Transverse colon (tissue), 4 donors: ENCODE results near the gene BICDL1. TPM values are rescaled to one million over a fixed set of nuclear protein-coding genes. Genes with fewer than 3 reads are reported as not detected.

Source experiments
- DNase-seq: peaks from one replicate; pipeline ENCODE4 v3.0.0-alpha.2; 2019
- H3K27ac ChIP-seq, 4 donors: fragments of 200-600 bp; sonication (generic); 2 replicates each; pipeline ENCODE4 v1.5.1; 2016 to 2018; ENCODE audit warnings: inconsistent platforms in 4 of 4
- H3K27me3 ChIP-seq: fragments of 200-600 bp; sonication (generic); 2 replicates; pipeline ENCODE4 v1.5.1; 2017; ENCODE audit warnings: inconsistent platforms
- H3K36me3 ChIP-seq, 4 donors: fragments of 200-600 bp; sonication (generic); 2 replicates each; pipeline ENCODE4 v1.5.1; 2017 to 2019; ENCODE audit warnings: inconsistent platforms in 4 of 4
- H3K4me1 ChIP-seq, 4 donors: fragments of 200-600 bp; sonication (generic); 2 replicates each; pipeline ENCODE4 v1.5.1; 2017 to 2020; ENCODE audit warnings: inconsistent platforms in 4 of 4
- H3K4me3 ChIP-seq, 4 donors: fragments of 200-600 bp; sonication (generic); 1 replicate in 1 of 4; 2 replicates in 3 of 4; pipeline versions ENCODE4 v1.5.1 to v1.6.1; 2017 to 2019; ENCODE audit warnings: inconsistent platforms in 4 of 4
- H3K9me3 ChIP-seq, 2 donors: fragments of 200-600 bp; sonication (generic); 2 replicates each; pipeline ENCODE4 v1.5.1; 2017 to 2019; ENCODE audit warnings: inconsistent platforms in 2 of 2
- CTCF ChIP-seq, 5 experiments: fragments of 200-600 bp in 3 of 5; fragments of 450-650 bp in 2 of 5; sonication (generic) in 3 of 5; IDR thresholded peaks; 1 replicate in 2 of 5; 2 replicates in 3 of 5; pipeline ENCODE4 v1.5.1; 2016 to 2017; ENCODE audit warnings: antibody characterized with exemption in 5 of 5, inconsistent platforms in 3 of 5, mild to moderate bottlenecking in 2 of 5, moderate library complexity in 1 of 5
- EP300 ChIP-seq: sonication (generic); formaldehyde crosslinking; IDR thresholded peaks from one replicate; pipeline ENCODE4 v1.6.1; 2017; ENCODE audit warnings: antibody characterized with exemption, low read depth
- POLR2A ChIP-seq: fragments of 450-650 bp; IDR thresholded peaks from one replicate; pipeline ENCODE4 v1.6.1; 2016; ENCODE audit warnings: antibody characterized with exemption, mild to moderate bottlenecking, moderate library complexity
- POLR2AphosphoS5 ChIP-seq, 3 donors: sonication (generic); formaldehyde crosslinking; IDR thresholded peaks; one replicate each; pipeline ENCODE4 v1.6.1; 2016; ENCODE audit warnings: antibody characterized with exemption in 3 of 3
- WGBS, 2 donors: methylation state at CpG; one replicate each; pipeline ENCODE4 v1.1.5; 2018; ENCODE audit warnings: low coverage in 1 of 2; 5-methylcytosine and 5-hydroxymethylcytosine counted together
- in situ Hi-C, 4 donors: fragments of 200-750 bp; cut with MboI; loops; one replicate each; pipeline versions ENCODE4 v1.15.0 to v1.15.1; 2017; ENCODE audit warnings: low sequenced_read_pairs in 3 of 4, low pct_ligation_motif_present in 1 of 4, low pct_unique_long_range_greater_than_20kb in 1 of 4
- intact Hi-C: fragments of 100-400 bp; cut with DNase I; formaldehyde crosslinking; loops from one replicate; pipeline ENCODE4 v1.15.1; 2023; ENCODE audit warnings: low total_unique reads
- total RNA-seq, 4 donors: library from RNA; depleted of rRNA; stranded (reverse); fragments of >200 nt; gene quantifications; one replicate each; pipeline ENCODE4 v1.1.0, GENCODE V29; 2016

BICDL1 gene
- total RNA-seq, 4 donors from 2014 or later: 3.2 to 19.5 (median 6.9) TPM

- TF ChIP-seq EP300: no peak
- TF ChIP-seq CTCF (IDR thresholded peaks at IDR 0.05): no peak
- TF ChIP-seq POLR2A: no peak
- TF ChIP-seq POLR2AphosphoS5 (IDR thresholded peaks at IDR 0.05): no peak
- in situ Hi-C loops: no loop called here
- H3K27ac ChIP-seq: no peak overlapping the region
Observed at GRCh38 chr12:120079411-120080400, 90.7 kb downstream of the BICDL1 start.

GRCh38 chr12:120081641-120082040 lies 92.6 kb downstream of the BICDL1 start:
- H3K27me3 ChIP-seq: no peaks in the 10 kb centered on the region
- TF ChIP-seq POLR2AphosphoS5 (IDR thresholded peaks at IDR 0.05): no peak
- TF ChIP-seq CTCF (IDR thresholded peaks at IDR 0.05): no peak
- no peak for TF ChIP-seq EP300
- no peak overlapping the region for H3K4me3 ChIP-seq
- no peaks in the 10 kb centered on the region for H3K36me3 ChIP-seq
- in situ Hi-C loops (no loop called here), intact Hi-C loops (no loop called here)
- H3K27ac ChIP-seq: no peak overlapping the region
- peaks cover 3 to 17% (median 6%) of the 10 kb centered on the region in 4 donors for H3K4me1 ChIP-seq
- 92 to 94% methylated on average over 2 of the region's 2 CpGs for whole genome bisulfite sequencing, 2 donors
- DNase-seq: no peak
- H3K9me3 ChIP-seq: no peaks in the 10 kb centered on the region

More at GRCh38 chr12:120079411-120080400, 90.7 kb downstream of the BICDL1 start:
- DNase-seq: no peak
- Histone ChIP-seq H3K4me1 (peaks cover 0 to 10% (median 2%) of the 10 kb centered on the region in 4 donors), H3K27me3 (no peaks in the 10 kb centered on the region), H3K9me3 (no peaks in the 10 kb centered on the region), H3K4me3 (no peak overlapping the region), H3K36me3 (no peaks in the 10 kb centered on the region)
- WGBS, 2 donors: 47 to 50% methylated on average over 2 to 9 of the region's 9 CpGs
- intact Hi-C loops: no loop called here

GRCh38 chr12:120085920-120086645 lies 97.0 kb downstream of the BICDL1 start:
- WGBS, 2 donors: 51 to 65% methylated on average over 2 to 6 of the region's 6 CpGs
- no peaks in the 10 kb centered on the region for H3K27me3 ChIP-seq
- peaks cover 6 to 14% (median 10%) of the 10 kb centered on the region in 4 donors for H3K4me1 ChIP-seq
- TF ChIP-seq EP300 (no peak), POLR2AphosphoS5 (IDR thresholded peaks at IDR 0.05) (no peak), POLR2A (no peak), CTCF (IDR thresholded peaks at IDR 0.05) (no peak)
- intact Hi-C loops (no loop called here), in situ Hi-C loops (no loop called here)
- H3K27ac ChIP-seq: peak overlapping the region in 3 of 4 donors; percentile 30 to 60 (median 45)
- no peaks in the 10 kb centered on the region for H3K9me3 ChIP-seq
- no peak for DNase-seq
- no peaks in the 10 kb centered on the region for H3K36me3 ChIP-seq
- H3K4me3 ChIP-seq: no peak overlapping the region
